ENCODE measurements around the gene ADSS2.

ADSS2 gene

DNA sequence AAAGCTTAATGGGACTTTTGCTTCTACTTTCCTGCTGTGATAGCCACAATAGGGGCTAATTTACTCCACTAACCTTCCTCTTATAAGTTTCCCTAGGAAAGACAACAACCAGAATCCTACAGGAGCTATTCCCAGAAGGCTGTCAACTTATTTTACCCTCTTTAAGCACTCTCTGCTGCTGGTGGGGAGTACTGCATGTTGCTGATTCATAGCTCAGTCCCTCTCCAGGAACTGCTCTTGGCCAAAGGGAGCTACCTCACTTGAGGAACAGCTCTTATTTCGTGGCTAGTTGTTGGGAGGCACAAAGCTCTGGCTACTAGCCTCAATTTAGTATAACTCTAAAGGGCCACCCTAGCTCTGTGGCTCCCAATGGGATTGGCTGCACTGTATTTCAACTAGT is 37.2 kb downstream of the ADSS2 start:
- Mint-ChIP-seq H3K27me3 (ENCODE audit: low read depth) (no peaks in the 10 kb centered on the region), H3K27ac (no peak overlapping the region), H3K4me3 (no peak overlapping the region), H3K36me3 (ENCODE audit: low read depth) (peaks cover 85% of the 10 kb centered on the region), H3K9me3 (no peaks in the 10 kb centered on the region), H3K4me1 (no peaks in the 10 kb centered on the region)
- TF ChIP-seq, protein P1, sequence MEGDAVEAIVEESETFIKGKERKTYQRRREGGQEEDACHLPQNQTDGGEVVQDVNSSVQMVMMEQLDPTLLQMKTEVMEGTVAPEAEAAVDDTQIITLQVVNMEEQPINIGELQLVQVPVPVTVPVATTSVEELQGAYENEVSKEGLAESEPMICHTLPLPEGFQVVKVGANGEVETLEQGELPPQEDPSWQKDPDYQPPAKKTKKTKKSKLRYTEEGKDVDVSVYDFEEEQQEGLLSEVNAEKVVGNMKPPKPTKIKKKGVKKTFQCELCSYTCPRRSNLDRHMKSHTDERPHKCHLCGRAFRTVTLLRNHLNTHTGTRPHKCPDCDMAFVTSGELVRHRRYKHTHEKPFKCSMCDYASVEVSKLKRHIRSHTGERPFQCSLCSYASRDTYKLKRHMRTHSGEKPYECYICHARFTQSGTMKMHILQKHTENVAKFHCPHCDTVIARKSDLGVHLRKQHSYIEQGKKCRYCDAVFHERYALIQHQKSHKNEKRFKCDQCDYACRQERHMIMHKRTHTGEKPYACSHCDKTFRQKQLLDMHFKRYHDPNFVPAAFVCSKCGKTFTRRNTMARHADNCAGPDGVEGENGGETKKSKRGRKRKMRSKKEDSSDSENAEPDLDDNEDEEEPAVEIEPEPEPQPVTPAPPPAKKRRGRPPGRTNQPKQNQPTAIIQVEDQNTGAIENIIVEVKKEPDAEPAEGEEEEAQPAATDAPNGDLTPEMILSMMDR (IDR thresholded peaks at IDR 0.05; ENCODE audit: unreplicated experiment in 3 of 3) = no peak

DNA sequence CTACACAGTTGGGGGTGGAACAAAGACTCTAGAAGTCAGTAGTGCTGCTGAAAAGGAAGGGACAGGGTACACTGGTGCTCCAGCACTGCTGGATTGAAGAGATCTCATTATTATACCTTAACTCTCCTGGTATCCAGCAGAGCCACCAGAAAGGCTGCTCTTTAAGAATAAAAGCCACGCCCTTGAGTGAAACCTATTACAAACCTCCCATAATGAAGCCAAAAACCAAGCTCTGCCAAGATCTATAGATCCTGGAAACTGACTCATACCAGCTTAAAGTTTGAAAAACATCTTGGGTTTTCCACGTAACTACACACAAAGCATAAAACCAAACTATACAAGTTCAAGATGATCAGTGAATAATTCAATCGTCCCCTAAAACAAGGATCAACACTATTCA is 38.0 kb downstream of the ADSS2 start:
- H3K27me3 Mint-ChIP-seq (ENCODE audit: low read depth) = no peaks in the 10 kb centered on the region
- no peak overlapping the region for H3K27ac Mint-ChIP-seq
- TF ChIP-seq, protein P1 (IDR thresholded peaks at IDR 0.05; ENCODE audit: unreplicated experiment in 3 of 3) = no peak
- no peaks in the 10 kb centered on the region for H3K4me1 Mint-ChIP-seq
- peaks cover 87% of the 10 kb centered on the region for H3K36me3 Mint-ChIP-seq (ENCODE audit: low read depth)
- H3K4me3 Mint-ChIP-seq = no peak overlapping the region
- H3K9me3 Mint-ChIP-seq = no peaks in the 10 kb centered on the region

DNA sequence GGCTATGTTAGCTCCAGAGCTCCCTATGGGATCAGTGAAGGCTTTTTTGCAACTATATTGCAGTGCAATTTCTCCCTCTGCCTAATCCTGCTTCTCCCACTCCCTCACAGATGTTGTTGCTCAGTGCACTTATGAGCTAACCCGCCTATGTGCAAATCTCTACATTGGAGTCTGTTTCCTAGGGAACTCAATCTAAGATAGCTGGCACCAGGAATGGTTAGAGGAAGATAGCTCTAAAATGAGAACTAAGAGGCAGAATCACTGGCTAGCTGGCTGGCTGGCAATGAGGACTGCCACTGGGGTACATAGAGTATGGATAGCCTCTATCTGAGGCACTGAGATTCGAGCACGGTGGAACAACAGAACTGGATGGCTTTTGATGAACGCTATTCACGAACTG is 39.5 kb downstream of the ADSS2 start:
- TF ChIP-seq, protein P1 (IDR thresholded peaks at IDR 0.05; ENCODE audit: unreplicated experiment in 3 of 3) = no peak
- Mint-ChIP-seq H3K9me3 (no peaks in the 10 kb centered on the region), H3K4me1 (no peaks in the 10 kb centered on the region), H3K36me3 (ENCODE audit: low read depth) (peaks cover 82% of the 10 kb centered on the region), H3K4me3 (no peak overlapping the region), H3K27me3 (ENCODE audit: low read depth) (no peaks in the 10 kb centered on the region), H3K27ac (no peak overlapping the region)

DNA sequence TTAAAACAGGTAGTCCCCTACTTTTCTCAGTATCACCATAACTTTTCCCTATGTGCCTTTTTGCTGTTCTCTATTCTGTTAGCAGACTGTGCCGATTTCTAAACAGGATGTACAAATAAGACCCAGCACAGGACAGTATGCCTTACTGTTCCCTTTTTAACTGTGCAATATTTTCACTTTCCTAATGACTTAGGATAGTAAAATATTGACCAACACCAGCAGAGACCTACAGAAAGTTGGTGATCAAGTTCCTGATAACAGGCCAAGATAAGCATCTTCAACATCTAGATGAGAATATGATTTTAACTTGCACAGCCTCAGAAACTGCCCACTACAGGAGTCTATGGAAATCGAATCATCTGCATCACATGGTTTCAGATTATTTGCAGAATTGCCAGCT is 42.0 kb downstream of the ADSS2 start:
- Mint-ChIP-seq H3K36me3 (ENCODE audit: low read depth) (peaks cover 86% of the 10 kb centered on the region), H3K9me3 (peaks cover 4% of the 10 kb centered on the region), H3K27ac (no peak overlapping the region), H3K4me3 (no peak overlapping the region), H3K4me1 (no peaks in the 10 kb centered on the region), H3K27me3 (ENCODE audit: low read depth) (no peaks in the 10 kb centered on the region)
- TF ChIP-seq, protein P1 (IDR thresholded peaks at IDR 0.05; ENCODE audit: unreplicated experiment in 3 of 3) = no peak

DNA sequence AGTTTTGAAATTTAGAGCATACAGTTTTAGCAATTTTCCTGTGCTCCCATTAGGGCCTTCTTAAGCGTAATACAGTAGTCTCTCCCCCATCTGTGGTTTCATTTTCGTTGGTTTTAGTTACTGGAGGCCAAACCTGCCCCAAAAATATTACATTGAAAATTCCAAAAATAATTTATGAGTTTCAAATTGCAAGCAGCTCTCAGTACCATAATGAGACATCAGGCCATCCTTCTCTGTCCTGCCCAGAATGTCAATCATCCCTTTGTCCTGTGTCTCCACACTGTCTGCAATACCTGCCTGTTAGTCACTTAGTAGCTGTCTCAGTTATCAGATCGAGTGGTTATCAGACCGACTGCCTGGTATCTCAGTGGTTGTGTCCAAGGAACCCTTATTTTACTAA is 45.4 kb downstream of the ADSS2 start:
- Mint-ChIP-seq H3K4me1 (no peaks in the 10 kb centered on the region), H3K27me3 (ENCODE audit: low read depth) (no peaks in the 10 kb centered on the region), H3K27ac (no peak overlapping the region), H3K36me3 (ENCODE audit: low read depth) (peaks cover 88% of the 10 kb centered on the region), H3K4me3 (no peak overlapping the region), H3K9me3 (peaks cover 31% of the 10 kb centered on the region)
- TF ChIP-seq, protein P1 (IDR thresholded peaks at IDR 0.05; ENCODE audit: unreplicated experiment in 3 of 3) = no peak

DNA sequence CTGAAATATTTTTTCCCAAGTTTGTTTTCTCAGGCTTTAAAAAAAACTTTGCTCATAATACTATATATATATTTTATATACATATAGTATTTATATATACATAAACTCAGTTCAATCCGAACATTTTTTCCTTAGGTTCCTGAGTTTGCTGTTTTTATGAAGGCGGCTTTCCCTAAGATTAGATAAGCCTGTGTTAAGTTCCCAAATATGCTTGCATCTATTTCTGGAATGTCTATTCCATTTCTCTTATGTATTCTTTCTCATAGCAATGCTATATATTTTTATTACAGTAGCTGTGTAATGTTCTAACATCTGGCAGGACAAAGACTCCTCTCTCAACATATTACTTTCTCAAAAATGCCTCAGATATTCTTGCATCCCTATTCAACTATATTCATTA is 45.9 kb downstream of the ADSS2 start:
- H3K4me1 Mint-ChIP-seq = no peaks in the 10 kb centered on the region
- peaks cover 36% of the 10 kb centered on the region for H3K9me3 Mint-ChIP-seq
- H3K27ac Mint-ChIP-seq = no peak overlapping the region
- H3K4me3 Mint-ChIP-seq = no peak overlapping the region
- H3K36me3 Mint-ChIP-seq (ENCODE audit: low read depth) = peaks cover 88% of the 10 kb centered on the region
- TF ChIP-seq, protein P1 (IDR thresholded peaks at IDR 0.05; ENCODE audit: unreplicated experiment in 3 of 3) = no peak
- no peaks in the 10 kb centered on the region for H3K27me3 Mint-ChIP-seq (ENCODE audit: low read depth)
